Measurements from ENCODE around the gene ARHGDIA. TPM values are rescaled to one million over a fixed set of nuclear protein-coding genes. Genes with fewer than 3 reads are reported as not detected.

Gene ARHGDIA
- total and polyA plus RNA-seq, 2 of the 8 experiments (the other 6 are each of a cell fraction or from before 2014, with no cell fraction given): 62.4 to 217 TPM

DNA sequence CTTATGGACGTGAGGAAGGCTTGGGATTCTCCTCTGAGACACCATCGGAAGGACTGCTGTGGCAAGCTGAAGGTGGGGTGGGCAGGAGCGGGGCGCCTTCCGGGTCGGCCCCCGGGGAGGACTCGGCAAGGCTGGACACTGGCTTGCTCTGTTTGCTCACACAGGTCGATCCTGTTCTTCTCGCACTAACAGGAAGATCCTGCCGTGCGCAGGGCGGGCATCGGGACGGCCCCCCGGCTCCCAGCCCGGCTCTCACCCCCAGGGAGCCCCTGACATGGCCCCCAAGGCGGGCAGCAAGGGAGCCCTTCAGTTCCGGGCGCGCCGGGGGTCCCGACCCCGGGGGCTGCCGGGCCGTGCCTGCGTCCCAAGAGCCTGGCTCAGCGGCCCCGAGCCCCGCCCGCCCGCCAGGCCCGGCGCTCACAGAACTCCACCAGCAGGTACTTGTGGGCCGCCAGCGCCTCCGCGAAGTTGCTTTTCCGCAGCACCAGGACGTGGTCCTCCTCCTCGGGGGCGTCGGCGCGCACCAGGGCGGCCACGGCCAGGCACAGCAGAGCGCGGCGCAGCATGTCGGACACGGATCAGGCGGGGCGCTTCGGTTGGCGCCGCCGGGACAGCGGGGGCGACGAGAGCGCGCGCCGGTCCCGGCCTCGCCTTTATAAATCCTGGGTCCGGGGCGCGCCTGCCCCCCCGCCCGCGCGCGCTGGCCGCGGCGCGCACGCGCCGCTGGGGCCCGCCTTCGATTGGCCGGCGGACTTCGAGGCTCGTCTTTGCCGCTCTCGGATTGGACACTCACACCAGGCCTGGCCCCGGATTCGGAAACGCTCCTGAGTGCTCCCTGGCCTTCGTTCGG, 11.0 kb downstream of the ARHGDIA start, which contains the start of gene P4HB (continued):
- no peak for TF ChIP-seq TCF12 (IDR thresholded peaks at IDR 0.05; ENCODE audit: low read depth, low read length)
- TF ChIP-seq CHD1 (IDR thresholded peaks at IDR 0.05; ENCODE audit: low read depth, low read length): no peak
- peak; percentile 62; the same call in 1 of the 2 replicates for TF ChIP-seq EGR1 (IDR thresholded peaks at IDR 0.05; ENCODE audit: borderline replicate concordance, low read depth, low read length)
- peak in 1 of 2 experiments; percentile 58; a peak in 2 of 3 replicates for TF ChIP-seq POLR2A (IDR thresholded peaks at IDR 0.05; ENCODE audit: control extremely low read depth in 1 of 2, low read depth in 2 of 2, low read length in 2 of 2)
- TF ChIP-seq SP2 (IDR thresholded peaks at IDR 0.05; ENCODE audit: low read length): no peak
- TF ChIP-seq RBBP5 (IDR thresholded peaks at IDR 0.05; ENCODE audit: borderline replicate concordance, low read depth, low read length): 0 out of 2 replicates have a peak, but pooled peaks have one; percentile 28
- TF ChIP-seq TEAD4 (IDR thresholded peaks at IDR 0.05; ENCODE audit: low read depth, low read length): no peak
- no peak for TF ChIP-seq RXRA (IDR thresholded peaks at IDR 0.05; ENCODE audit: insufficient read depth, low read depth, low read length)
- no peak for TF ChIP-seq SUZ12 (IDR thresholded peaks at IDR 0.05; ENCODE audit: low read length)
- TF ChIP-seq ATF3 (IDR thresholded peaks at IDR 0.05; ENCODE audit: insufficient read depth, low read depth, low read length): no peak
- no peak for TF ChIP-seq BRCA1 (IDR thresholded peaks at IDR 0.05; ENCODE audit: low read depth, low read length)
- TF ChIP-seq HDAC6 (IDR thresholded peaks at IDR 0.05; ENCODE audit: low read depth, low read length): no peak
- TF ChIP-seq ASH2L (IDR thresholded peaks at IDR 0.05; ENCODE audit: low read length): no peak
- no peak for TF ChIP-seq FOSL1 (IDR thresholded peaks at IDR 0.05; ENCODE audit: insufficient read depth, low read depth, low read length)
- TF ChIP-seq, protein P1, sequence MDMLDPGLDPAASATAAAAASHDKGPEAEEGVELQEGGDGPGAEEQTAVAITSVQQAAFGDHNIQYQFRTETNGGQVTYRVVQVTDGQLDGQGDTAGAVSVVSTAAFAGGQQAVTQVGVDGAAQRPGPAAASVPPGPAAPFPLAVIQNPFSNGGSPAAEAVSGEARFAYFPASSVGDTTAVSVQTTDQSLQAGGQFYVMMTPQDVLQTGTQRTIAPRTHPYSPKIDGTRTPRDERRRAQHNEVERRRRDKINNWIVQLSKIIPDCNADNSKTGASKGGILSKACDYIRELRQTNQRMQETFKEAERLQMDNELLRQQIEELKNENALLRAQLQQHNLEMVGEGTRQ (IDR thresholded peaks at IDR 0.05; ENCODE audit: low read length): no peak
- no peak for TF ChIP-seq EP300 (IDR thresholded peaks at IDR 0.05; ENCODE audit: borderline replicate concordance in 1 of 2, low read depth in 2 of 2, low read length in 2 of 2)
- TF ChIP-seq KDM4A (IDR thresholded peaks at IDR 0.05; ENCODE audit: low read depth, low read length, severe bottlenecking): peak; percentile 80
- TF ChIP-seq ZNF274 (IDR thresholded peaks at IDR 0.05; ENCODE audit: borderline replicate concordance, extremely low read depth, low read length): no peak
- TF ChIP-seq RNF2 (IDR thresholded peaks at IDR 0.05; ENCODE audit: borderline replicate concordance, low read depth, low read length, missing control alignments, poor library complexity, severe bottlenecking): no peak
- TF ChIP-seq EZH2 (IDR thresholded peaks at IDR 0.05; ENCODE audit: low read depth, low read length, severe bottlenecking): no peak
- TF ChIP-seq CBX8 (IDR thresholded peaks at IDR 0.05; ENCODE audit: borderline replicate concordance, low read depth, low read length): no peak
- TF ChIP-seq TBP (IDR thresholded peaks at IDR 0.05; ENCODE audit: low read depth, low read length): peak; percentile 66; the same call in 1 of the 2 replicates
